Stimulated activated CD4-positive, alpha-beta T cell treated with anti-CD3 and anti-CD28 coated beads, Interleukin-1b, Interleukin-23, amount 100 ng/mL, for 24 hours (primary cell): Measurements from ENCODE around the gene TMEM214.
"Not testable (repeated sequence)": the region's sequence is repeated elsewhere in the genome, so short reads cannot be mapped to it uniquely, and the experiment has no call there.

Source experiments
- DNase-seq, 4 experiments: peaks; one replicate each; pipeline ENCODE4 v3.0.0-alpha.2; 2020; ENCODE audit warnings: low read depth in 4 of 4, low spot score in 1 of 4

TMEM214 gene

GRCh38 chr2:27067385-27067784 lies 34.6 kb downstream of the TMEM214 start:
- DNase-seq, result no peak

- no peak for DNase-seq
Measured at GRCh38 chr2:27069436-27069835, 36.7 kb downstream of the TMEM214 start.

DNA sequence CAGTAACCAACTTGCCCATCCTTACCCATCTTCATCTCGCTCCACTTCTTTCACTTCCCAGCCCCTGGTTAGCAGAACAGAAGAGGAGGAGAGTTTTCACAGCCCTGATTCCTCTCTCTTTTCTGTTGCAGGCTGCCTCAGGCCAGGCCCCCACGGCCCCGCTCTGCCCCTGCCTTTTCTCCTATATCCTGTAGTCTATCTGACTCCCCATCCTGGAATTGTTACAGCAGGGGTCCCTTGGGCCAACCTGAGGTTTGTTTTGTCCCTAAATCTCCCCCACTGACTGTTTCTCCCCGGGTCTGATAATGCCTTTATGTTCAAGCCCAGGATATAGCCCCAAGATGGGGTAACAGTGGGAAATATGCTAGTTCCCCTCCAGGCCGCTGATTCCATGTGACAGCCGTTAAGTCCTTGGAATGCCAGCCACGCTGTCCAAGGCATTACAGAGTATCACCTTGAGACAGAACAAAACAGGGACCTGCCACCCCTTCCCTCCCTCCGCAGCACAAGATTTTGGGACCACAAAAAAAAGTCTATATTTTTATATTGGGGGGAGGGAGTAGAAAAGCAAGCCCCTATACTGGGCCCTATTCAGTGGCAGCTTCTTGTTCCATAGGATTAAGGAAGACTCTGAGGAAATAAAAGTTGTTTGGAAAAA lies 37.3 kb downstream of the TMEM214 start:
- DNase-seq, result no peak

DNA sequence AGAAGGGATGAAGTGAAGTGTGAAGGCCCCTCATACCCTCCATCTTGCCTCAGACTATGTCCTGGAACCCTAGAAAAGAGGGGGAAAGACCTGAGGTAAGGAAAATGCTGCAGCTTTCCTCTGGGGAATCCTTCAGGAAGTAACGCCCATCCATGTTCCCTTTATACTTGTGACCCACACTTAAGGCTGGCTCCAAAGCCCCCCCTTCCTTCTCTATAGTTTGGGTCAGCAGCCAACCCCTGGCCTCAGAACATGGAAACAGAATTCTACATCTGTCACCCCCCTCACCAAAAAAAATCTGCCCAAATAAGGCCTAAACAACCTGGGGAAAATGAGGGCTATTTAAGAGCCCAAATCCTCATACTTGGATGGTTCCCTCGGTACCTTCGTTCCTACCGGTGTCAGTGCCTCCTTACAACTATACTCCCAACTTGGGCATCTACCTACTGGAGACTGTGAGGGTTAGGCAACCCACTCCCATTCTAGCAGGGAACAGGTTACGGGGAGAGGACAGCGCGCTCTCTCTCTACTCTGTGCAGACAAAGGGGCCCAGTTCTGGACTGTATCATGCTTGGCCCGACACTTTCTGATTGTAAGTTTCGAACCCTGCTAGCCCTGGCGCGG lies 38.0 kb downstream of the TMEM214 start:
- no peak for DNase-seq

- DNase-seq, result peak; percentile 68 to 90 (median 80)
Measured at GRCh38 chr2:27071277-27071989, 38.7 kb downstream of the TMEM214 start, which contains the start of gene OST4. OST4 (minus strand) TSS chr2:27071654.

DNA sequence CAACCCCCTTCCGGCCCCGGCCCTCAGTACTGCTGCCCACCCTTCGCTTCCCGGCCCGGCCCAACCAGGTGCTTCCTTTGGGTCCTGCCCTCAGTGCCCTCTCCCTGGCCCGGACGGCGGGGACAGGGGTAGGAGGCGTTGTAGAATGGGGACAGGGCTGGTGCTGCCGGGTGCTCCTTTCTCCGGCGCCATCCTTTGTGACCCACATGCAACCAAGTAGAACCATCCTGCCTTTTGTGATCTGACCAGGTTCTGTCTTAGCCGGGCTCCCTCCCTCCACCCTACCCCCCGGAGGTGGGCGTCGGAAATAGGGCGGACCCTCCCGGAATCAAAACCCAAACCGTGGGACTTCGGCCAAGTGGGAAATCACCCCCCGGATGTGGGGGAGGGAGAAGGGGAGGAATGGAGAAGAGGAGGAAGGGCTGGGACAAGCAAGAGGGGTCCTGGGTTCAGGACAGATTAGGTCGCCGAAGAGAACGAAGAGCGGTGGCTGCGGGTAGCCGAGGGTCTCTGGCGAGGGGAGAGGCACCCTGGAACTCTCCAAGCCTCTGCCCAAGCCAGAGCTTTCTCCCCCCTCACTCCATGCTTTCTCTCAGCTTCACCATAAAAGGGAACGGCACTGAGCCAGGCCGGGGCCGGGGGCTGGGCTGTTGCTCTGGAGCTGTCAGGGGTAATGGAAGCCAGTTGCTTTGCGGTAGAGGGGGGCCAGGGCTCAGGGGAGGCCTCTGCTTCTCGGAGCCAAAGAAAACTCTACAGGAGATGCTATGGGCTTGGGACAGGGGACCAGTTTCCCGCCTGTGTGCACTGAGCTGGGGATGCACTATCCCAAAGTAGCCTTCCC lies 39.4 kb downstream of the TMEM214 start:
- DNase-seq, result peak in 1 of 4 experiments; percentile 41

DNA sequence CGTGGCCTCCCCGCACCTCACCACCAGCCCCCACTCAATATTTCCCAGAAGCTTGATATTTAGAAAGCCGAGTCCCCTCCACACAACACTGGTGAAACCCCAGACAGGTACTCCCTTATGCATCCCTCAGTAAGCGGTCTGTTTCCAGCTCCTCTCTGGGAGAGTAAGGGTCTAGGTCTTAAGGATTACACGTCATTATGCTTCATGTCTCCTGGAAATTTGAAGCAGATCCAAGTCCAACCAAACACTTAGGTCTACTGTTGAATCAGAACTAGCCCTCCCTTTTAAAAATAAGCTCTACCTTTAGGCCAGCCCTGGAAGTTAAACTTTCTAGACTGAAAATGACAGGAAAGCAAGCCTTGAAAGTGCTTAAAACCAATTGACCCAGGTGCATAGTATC lies 40.2 kb downstream of the TMEM214 start:
- DNase-seq, result no peak

- no peak for DNase-seq
Measured at GRCh38 chr2:27073782-27074181, 41.0 kb downstream of the TMEM214 start.

GRCh38 chr2:27074738-27075565 lies 42.2 kb downstream of the TMEM214 start:
- no peak for DNase-seq

DNA sequence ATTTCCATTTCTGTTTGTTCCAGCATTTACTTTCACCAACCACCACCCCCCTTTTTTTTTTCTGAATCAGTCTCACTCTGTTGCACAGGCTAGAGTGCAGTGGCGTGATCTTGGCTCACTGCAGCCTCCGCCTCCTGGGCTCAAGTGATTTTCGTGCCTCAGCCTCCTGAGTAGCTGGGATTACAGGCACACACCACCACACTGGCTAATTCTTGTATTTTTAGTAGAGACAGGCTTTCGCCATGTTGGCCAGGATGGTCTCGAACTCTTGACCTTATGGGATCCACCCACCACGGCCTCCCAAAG lies 42.8 kb downstream of the TMEM214 start:
- not testable (repeated sequence) for DNase-seq

DNA sequence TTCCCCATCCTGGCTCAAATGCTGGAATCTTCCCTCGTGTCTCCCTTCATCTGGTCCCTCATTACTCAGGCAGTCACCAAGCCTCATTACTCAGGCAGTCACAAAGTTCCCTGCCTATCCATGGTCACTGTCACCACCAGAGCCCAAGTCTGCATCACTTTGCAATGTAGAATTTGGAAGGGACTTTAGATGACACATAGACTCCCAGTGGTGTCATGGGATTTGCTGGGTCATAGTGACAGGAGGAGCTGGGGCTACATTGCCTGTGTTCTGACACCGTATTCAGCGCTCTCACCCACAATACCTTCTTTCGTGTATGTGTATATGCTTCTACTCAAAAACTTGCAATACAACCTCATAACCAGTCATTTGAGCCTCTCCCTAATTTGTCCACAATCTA lies 43.6 kb downstream of the TMEM214 start:
- no peak for DNase-seq

DNA sequence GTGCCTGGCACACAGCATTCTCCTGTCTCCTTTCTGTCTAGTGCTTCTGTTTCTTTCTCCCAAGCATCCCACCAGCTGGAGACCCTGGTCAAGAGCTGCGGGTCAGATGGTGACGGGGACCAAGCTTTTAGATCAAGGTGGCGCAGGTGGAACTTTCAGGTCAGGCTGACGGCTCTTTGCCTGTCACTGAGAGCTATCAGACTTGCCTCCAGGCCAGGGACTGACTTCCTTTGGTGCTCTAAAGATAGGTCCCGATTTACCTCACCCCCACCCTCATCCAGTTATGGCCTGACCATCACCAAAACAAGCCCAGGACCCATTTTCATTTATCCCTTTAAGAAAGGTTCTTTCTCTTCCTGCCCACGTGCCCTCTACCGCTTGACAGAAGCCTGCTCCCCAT lies 44.5 kb downstream of the TMEM214 start:
- DNase-seq, result no peak

DNA sequence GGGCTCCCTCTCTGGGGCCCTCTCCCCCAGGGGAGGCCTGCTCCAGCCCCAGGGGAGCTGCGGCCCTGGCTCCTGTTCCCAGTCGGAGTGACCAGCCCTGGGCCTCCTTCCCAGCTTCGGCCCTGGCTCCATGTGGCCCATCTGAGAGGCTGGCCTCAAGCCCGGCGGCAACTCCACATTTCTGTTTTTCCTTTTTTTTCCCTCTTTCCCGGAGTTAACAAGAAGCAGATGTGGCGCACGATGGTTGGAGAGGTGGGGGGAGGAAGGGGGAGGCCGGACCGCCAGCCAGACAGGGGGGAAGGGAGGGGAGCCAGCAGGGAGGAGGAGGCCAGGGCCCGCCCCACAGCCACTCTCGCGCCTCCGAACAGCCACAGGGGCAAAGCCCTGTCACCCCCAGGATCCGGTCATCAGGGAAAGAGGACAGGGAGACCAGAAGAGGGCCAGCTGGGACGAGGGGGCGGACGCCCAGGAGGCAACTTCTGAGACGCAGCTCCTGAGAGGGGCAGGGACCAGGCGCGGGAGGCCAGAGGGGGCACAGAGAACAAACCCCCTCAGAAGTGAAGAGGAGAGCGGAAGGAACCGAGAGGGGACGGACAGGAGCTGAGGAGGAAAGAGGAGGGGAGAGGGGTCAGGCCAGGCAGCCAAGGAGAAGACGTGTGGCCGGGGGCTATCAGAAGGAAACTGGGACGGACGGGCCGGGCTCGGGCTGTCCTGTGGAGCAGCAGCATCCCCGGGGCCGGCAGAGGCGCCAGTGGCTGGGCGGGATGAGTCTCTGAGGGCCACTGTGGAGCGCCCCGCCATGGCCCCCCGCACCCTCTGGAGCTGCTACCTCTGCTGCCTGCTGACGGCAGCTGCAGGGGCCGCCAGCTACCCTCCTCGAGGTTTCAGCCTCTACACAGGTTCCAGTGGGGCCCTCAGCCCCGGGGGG lies 45.8 kb downstream of the TMEM214 start, which contains the start of gene EMILIN1:
Gene EMILIN1 (plus strand): TSS at position 349 of the 928 bp plus-strand sequence. CDS start 451 bp downstream, at position 800.
- DNase-seq, result no peak

- DNase-seq, result no peak
Measured at GRCh38 chr2:27079233-27080139, 46.7 kb downstream of the TMEM214 start.

DNA sequence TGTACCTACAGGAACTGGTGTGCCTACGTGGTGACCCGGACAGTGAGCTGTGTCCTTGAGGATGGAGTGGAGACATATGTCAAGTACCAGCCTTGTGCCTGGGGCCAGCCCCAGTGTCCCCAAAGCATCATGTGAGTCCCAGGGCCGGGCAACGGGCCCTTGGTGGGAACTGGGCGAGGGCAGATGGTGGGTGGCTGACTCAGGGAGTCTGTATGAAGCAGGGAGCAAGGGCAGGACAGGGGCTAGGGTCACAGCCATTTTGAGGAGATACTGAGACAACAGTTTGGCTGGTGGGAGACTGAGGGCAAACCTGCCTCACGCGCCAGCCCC lies 47.3 kb downstream of the TMEM214 start:
- no peak for DNase-seq

GRCh38 chr2:27080603-27080936 lies 47.8 kb downstream of the TMEM214 start:
- no peak for DNase-seq

GRCh38 chr2:27081984-27082772 lies 49.4 kb downstream of the TMEM214 start:
- DNase-seq, result no peak
